Activated naive CD8-positive, alpha-beta T cell treated with anti-CD3 and anti-CD28 coated beads for 36 hours (primary cell): ENCODE results near the gene NPAS3. TPM values are rescaled to one million over a fixed set of nuclear protein-coding genes. Genes with fewer than 3 reads are reported as not detected.
A peak's percentile ranks its signal among the peaks of the same experiment; 100 is the strongest.

Experiments used
- DNase-seq: peaks from one replicate; pipeline ENCODE4 v3.0.0; 2021
- H3K27ac Mint-ChIP-seq: one replicate; pipeline ENCODE4 v1.8.0; 2022; ENCODE audit warnings: mild to moderate bottlenecking, moderate library complexity, mixed read lengths
- H3K27me3 Mint-ChIP-seq: one replicate; pipeline ENCODE4 v1.8.0; 2022; ENCODE audit warnings: mild to moderate bottlenecking, mixed read lengths
- H3K36me3 Mint-ChIP-seq: one replicate; pipeline ENCODE4 v1.8.0; 2021; ENCODE audit warnings: mild to moderate bottlenecking, mixed read lengths
- H3K4me1 Mint-ChIP-seq: one replicate; pipeline ENCODE4 v1.8.0; 2021; ENCODE audit warnings: mixed read lengths
- H3K4me3 Mint-ChIP-seq: one replicate; pipeline ENCODE4 v1.8.0; 2022; ENCODE audit warnings: mild to moderate bottlenecking, moderate library complexity, mixed read lengths
- H3K9me3 Mint-ChIP-seq: one replicate; pipeline ENCODE4 v1.8.0; 2022; ENCODE audit warnings: mixed read lengths
- total RNA-seq, 2 experiments: library from RNA; stranded (reverse); gene quantifications; one replicate each; pipeline ENCODE4 v1.2.3, GENCODE V29; 2021

NPAS3 gene
- total RNA-seq, 2 experiments from 2014 or later, result not detected

- peak; percentile 25 for DNase-seq
- no peak overlapping the region for H3K27ac Mint-ChIP-seq
- no peaks in the 10 kb centered on the region for H3K27me3 Mint-ChIP-seq
Measured at GRCh38 chr14:33839193-33840076, 900.8 kb downstream of the NPAS3 start.

DNA sequence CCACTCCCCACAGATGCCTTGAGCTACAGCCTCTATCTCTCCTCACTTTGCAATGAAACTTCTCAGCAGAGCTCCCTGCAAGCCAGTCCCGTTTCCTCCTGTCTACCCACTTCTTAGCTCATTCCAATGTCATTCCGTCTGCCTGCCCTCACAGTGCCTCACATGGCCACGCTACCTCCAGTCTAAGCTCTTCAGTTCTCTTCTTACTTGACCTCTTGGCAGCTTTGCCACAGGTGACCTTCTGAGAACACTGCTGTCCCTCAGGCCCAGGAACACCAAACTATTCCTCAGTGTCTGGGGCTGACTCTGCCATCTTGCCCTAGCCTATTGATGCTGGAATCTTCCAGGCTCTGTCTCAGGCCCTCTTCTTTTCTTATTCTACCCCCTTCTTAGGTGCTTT is 902.1 kb downstream of the NPAS3 start:
- H3K4me1 Mint-ChIP-seq, result peaks cover 2% of the 10 kb centered on the region
- H3K36me3 Mint-ChIP-seq, result no peaks in the 10 kb centered on the region
- no peaks in the 10 kb centered on the region for H3K9me3 Mint-ChIP-seq
- H3K27ac Mint-ChIP-seq, result no peak overlapping the region
- DNase-seq, result no peak
- no peak overlapping the region for H3K4me3 Mint-ChIP-seq
- H3K27me3 Mint-ChIP-seq, result no peaks in the 10 kb centered on the region

More at GRCh38 chr14:33839193-33840076, 900.8 kb downstream of the NPAS3 start:
- peaks cover 6% of the 10 kb centered on the region for H3K4me1 Mint-ChIP-seq
- H3K4me3 Mint-ChIP-seq, result no peak overlapping the region
- H3K9me3 Mint-ChIP-seq, result no peaks in the 10 kb centered on the region
- no peaks in the 10 kb centered on the region for H3K36me3 Mint-ChIP-seq

DNA sequence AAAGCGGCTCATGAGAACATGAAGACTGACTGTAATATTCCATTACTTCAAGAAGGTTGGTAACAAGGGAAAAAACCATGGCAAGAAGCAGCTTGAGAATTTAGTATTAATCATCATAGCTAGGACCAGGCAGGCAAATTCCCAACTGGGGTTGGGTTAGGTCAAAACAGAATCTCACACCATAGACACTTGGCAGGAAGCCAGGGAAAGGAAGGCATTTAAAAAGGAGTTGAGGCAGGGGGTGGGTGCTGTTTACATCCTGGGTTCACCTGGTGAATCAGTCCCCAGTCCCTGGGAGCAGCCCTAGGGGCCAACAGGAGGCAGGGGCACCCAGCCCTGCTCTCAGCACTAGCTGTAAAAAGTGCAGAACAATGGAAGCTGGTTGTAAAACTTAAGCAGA is 903.6 kb downstream of the NPAS3 start:
- no peaks in the 10 kb centered on the region for H3K27me3 Mint-ChIP-seq
- no peak for DNase-seq
- no peaks in the 10 kb centered on the region for H3K9me3 Mint-ChIP-seq
- no peak overlapping the region for H3K4me3 Mint-ChIP-seq
- H3K27ac Mint-ChIP-seq, result no peak overlapping the region
- no peaks in the 10 kb centered on the region for H3K36me3 Mint-ChIP-seq
- peaks cover 2% of the 10 kb centered on the region for H3K4me1 Mint-ChIP-seq

- Mint-ChIP-seq H3K27me3 (no peaks in the 10 kb centered on the region), H3K4me3 (no peak overlapping the region), H3K36me3 (no peaks in the 10 kb centered on the region), H3K4me1 (peaks cover 2% of the 10 kb centered on the region), H3K9me3 (no peaks in the 10 kb centered on the region), H3K27ac (no peak overlapping the region)
- no peak for DNase-seq
Measured at GRCh38 chr14:33844118-33844517, 905.4 kb downstream of the NPAS3 start.

GRCh38 chr14:33846100-33846824 is 907.6 kb downstream of the NPAS3 start:
- Mint-ChIP-seq H3K27ac (no peak overlapping the region), H3K4me1 (no peaks in the 10 kb centered on the region), H3K9me3 (no peaks in the 10 kb centered on the region), H3K27me3 (no peaks in the 10 kb centered on the region), H3K4me3 (no peak overlapping the region), H3K36me3 (no peaks in the 10 kb centered on the region)
- DNase-seq, result no peak

- Mint-ChIP-seq H3K4me1 (no peaks in the 10 kb centered on the region), H3K9me3 (no peaks in the 10 kb centered on the region), H3K4me3 (no peak overlapping the region), H3K27me3 (no peaks in the 10 kb centered on the region), H3K36me3 (no peaks in the 10 kb centered on the region), H3K27ac (no peak overlapping the region)
- no peak for DNase-seq
Measured at GRCh38 chr14:33847066-33847465, 908.4 kb downstream of the NPAS3 start.

DNA sequence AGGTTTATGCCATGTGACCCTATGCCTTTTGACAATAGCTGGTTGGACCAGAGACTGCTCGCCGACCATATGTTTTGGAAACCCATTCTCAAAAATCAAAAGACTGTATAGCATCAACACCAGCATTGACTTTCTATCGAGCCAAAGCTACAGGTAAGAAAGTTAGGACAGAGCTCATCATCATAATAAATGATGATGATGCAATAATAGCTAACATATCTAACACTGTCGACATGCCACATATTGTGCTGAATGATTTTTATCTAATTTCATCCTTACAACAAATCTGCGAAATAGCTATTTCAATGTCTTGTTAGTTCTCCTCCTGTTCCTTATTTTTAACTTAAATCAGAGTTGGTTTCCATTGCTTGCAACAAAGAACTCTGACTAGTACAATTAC is 909.3 kb downstream of the NPAS3 start:
- H3K36me3 Mint-ChIP-seq, result no peaks in the 10 kb centered on the region
- H3K27ac Mint-ChIP-seq, result no peak overlapping the region
- H3K27me3 Mint-ChIP-seq, result no peaks in the 10 kb centered on the region
- H3K4me3 Mint-ChIP-seq, result no peak overlapping the region
- H3K9me3 Mint-ChIP-seq, result no peaks in the 10 kb centered on the region
- no peaks in the 10 kb centered on the region for H3K4me1 Mint-ChIP-seq
- no peak for DNase-seq

DNA sequence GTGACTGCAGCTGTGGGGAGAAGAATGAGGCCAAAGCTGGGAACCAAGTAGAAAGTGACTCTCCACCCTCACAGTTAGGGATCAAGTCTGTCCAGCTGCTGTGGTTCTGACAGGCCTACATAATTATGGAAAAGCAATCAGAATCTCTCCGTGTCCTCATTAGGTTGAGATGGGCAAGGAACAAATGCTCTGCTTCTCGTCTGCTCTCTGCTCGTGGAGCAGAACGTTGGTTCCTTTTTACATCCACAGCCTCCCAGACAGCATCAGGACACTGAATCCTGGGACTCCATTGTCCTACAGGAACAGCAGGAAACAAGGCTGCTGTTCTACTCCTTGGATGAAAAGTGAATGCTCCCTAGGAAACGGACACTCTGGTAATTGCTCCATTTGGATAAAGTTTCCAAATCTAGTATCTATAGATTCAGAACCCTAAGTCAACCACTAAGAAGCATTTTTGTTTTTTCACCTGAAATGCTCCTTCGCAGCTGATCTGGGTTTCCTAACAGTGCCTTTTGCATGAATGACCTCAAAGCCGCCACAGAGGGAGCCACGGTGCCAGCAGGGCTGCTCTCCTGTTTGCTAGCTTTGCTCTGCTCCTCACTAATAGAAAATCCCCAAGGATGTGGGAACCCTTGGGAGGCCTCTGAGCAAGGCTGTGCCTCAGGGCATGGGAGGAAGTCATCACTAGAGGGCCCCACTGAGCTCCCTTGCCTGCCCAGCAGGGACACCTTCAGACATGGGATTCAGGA is 910.2 kb downstream of the NPAS3 start:
- Mint-ChIP-seq H3K36me3 (no peaks in the 10 kb centered on the region), H3K4me3 (no peak overlapping the region), H3K27me3 (no peaks in the 10 kb centered on the region), H3K4me1 (no peaks in the 10 kb centered on the region), H3K27ac (no peak overlapping the region), H3K9me3 (no peaks in the 10 kb centered on the region)
- DNase-seq, result no peak

GRCh38 chr14:33849455-33849801 is 910.7 kb downstream of the NPAS3 start:
- Mint-ChIP-seq H3K36me3 (no peaks in the 10 kb centered on the region), H3K4me3 (no peak overlapping the region), H3K27me3 (no peaks in the 10 kb centered on the region), H3K27ac (no peak overlapping the region), H3K9me3 (no peaks in the 10 kb centered on the region), H3K4me1 (no peaks in the 10 kb centered on the region)
- DNase-seq, result no peak

- H3K9me3 Mint-ChIP-seq, result no peaks in the 10 kb centered on the region
- H3K4me1 Mint-ChIP-seq, result no peaks in the 10 kb centered on the region
- H3K27ac Mint-ChIP-seq, result no peak overlapping the region
Measured at GRCh38 chr14:33850826-33851225, 912.1 kb downstream of the NPAS3 start.

DNA sequence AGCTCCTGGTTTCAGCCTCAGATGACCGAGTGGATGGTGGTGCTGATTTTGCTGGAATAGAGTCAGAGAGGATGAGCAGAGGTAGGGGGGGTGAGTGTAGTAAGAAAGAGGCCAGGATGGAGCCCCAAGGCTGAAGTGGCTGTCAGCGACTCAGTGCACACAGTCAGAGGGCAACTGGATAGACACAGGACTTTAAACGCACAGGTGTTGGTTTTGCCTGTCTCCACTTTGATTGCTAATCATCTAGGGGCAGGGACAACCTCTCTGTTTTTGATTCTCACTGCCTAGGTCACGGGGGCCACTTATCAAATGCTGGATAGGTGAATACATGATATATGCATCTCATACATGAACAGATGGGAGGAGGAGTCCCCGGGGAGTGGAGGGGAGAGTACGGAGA is 912.7 kb downstream of the NPAS3 start:
- H3K4me3 Mint-ChIP-seq, result no peak overlapping the region
- H3K4me1 Mint-ChIP-seq, result no peaks in the 10 kb centered on the region
- no peaks in the 10 kb centered on the region for H3K27me3 Mint-ChIP-seq
- no peaks in the 10 kb centered on the region for H3K9me3 Mint-ChIP-seq
- no peaks in the 10 kb centered on the region for H3K36me3 Mint-ChIP-seq
- DNase-seq, result no peak
- no peak overlapping the region for H3K27ac Mint-ChIP-seq

More at GRCh38 chr14:33850826-33851225, 912.1 kb downstream of the NPAS3 start:
- no peak overlapping the region for H3K4me3 Mint-ChIP-seq
- DNase-seq, result no peak
- H3K27me3 Mint-ChIP-seq, result no peaks in the 10 kb centered on the region
- no peaks in the 10 kb centered on the region for H3K36me3 Mint-ChIP-seq

- Mint-ChIP-seq H3K27ac (no peak overlapping the region), H3K36me3 (no peaks in the 10 kb centered on the region), H3K27me3 (no peaks in the 10 kb centered on the region), H3K4me3 (no peak overlapping the region), H3K4me1 (no peaks in the 10 kb centered on the region), H3K9me3 (no peaks in the 10 kb centered on the region)
- DNase-seq, result no peak
Measured at GRCh38 chr14:33851931-33852330, 913.3 kb downstream of the NPAS3 start.
